Mesenchymal stem cell (in vitro differentiated cells and primary cell): ENCODE measurements around the gene TFCP2L1.

Experiments used
- DNase-seq: peaks from one replicate; pipeline ENCODE4 v3.0.0-alpha.2; 2013
- H2AFZ ChIP-seq: one replicate; pipeline ENCODE4 v1.6.1; 2013; ENCODE audit warnings: low read depth, mild to moderate bottlenecking, control low read depth, inconsistent platforms, low read length, moderate library complexity
- H2AK5ac ChIP-seq: 2 replicates; pipeline ENCODE4 v1.6.1; 2013; ENCODE audit warnings: low read length, moderate library complexity, mild to moderate bottlenecking, inconsistent platforms; ENCODE audit not compliant: severe bottlenecking
- H2BK120ac ChIP-seq: one replicate; pipeline ENCODE4 v1.6.1; 2013; ENCODE audit warnings: low read depth, mild to moderate bottlenecking, inconsistent platforms, low read length, moderate library complexity
- H2BK12ac ChIP-seq, 2 experiments: one replicate each; pipeline ENCODE4 v1.6.1; 2013; ENCODE audit warnings: inconsistent platforms in 2 of 2, low read length in 2 of 2, mild to moderate bottlenecking in 2 of 2, moderate library complexity in 2 of 2, control low read depth in 1 of 2
- H2BK15ac ChIP-seq: one replicate; pipeline ENCODE4 v1.6.1; 2013; ENCODE audit warnings: mild to moderate bottlenecking, low read depth, inconsistent platforms; ENCODE audit not compliant: poor library complexity, severe bottlenecking
- H2BK5ac ChIP-seq: 2 replicates; pipeline ENCODE4 v1.6.1; 2013; ENCODE audit warnings: low read depth, mild to moderate bottlenecking, low read length, control low read depth, inconsistent platforms; ENCODE audit not compliant: poor library complexity, severe bottlenecking
- H3K14ac ChIP-seq, 2 experiments: one replicate each; pipeline ENCODE4 v1.6.1; 2013; ENCODE audit warnings: inconsistent platforms in 2 of 2, low read length in 2 of 2, control low read depth in 1 of 2, mild to moderate bottlenecking in 1 of 2, moderate library complexity in 1 of 2
- H3K18ac ChIP-seq, 2 experiments: one replicate each; pipeline ENCODE4 v1.6.1; 2013; ENCODE audit warnings: inconsistent platforms in 2 of 2, low read length in 2 of 2, control low read depth in 1 of 2, low read depth in 1 of 2, mild to moderate bottlenecking in 1 of 2
- H3K23ac ChIP-seq, 2 experiments: one replicate each; pipeline ENCODE4 v1.6.1; 2013; ENCODE audit warnings: inconsistent platforms in 2 of 2, low read length in 2 of 2, mild to moderate bottlenecking in 2 of 2, moderate library complexity in 2 of 2, control low read depth in 1 of 2
- H3K27ac ChIP-seq: 2 replicates; pipeline ENCODE4 v1.5.1; 2013; ENCODE audit warnings: mild to moderate bottlenecking, moderate library complexity, low read length, control low read depth, inconsistent platforms; ENCODE audit not compliant: poor library complexity, severe bottlenecking
- H3K27me3 ChIP-seq, 2 experiments: 2 replicates each; pipeline versions ENCODE4 v1.6.1 to v1.7.0; 2013; ENCODE audit warnings: low read length in 2 of 2, mild to moderate bottlenecking in 2 of 2, moderate library complexity in 2 of 2, control low read depth in 1 of 2, inconsistent platforms in 1 of 2; ENCODE audit not compliant: control insufficient read depth in 1 of 2, insufficient read depth in 1 of 2
- H3K36me3 ChIP-seq, 2 experiments: 2 replicates each; pipeline versions ENCODE4 v1.6.1 to v1.7.0; 2013; ENCODE audit warnings: low read length in 2 of 2, control low read depth in 1 of 2, inconsistent platforms in 1 of 2, low read depth in 1 of 2, mild to moderate bottlenecking in 1 of 2; ENCODE audit not compliant: insufficient read depth in 2 of 2, control insufficient read depth in 1 of 2
- H3K4ac ChIP-seq, 2 experiments: one replicate each; pipeline ENCODE4 v1.6.1; 2013; ENCODE audit warnings: inconsistent platforms in 2 of 2, low read length in 2 of 2, mild to moderate bottlenecking in 2 of 2, moderate library complexity in 2 of 2, control low read depth in 1 of 2, low read depth in 1 of 2
- H3K4me1 ChIP-seq: 2 replicates; pipeline ENCODE4 v1.6.1; 2013; ENCODE audit warnings: low read depth, low read length, control low read depth; ENCODE audit not compliant: control insufficient read depth, insufficient read depth
- H3K4me2 ChIP-seq: 2 replicates; pipeline ENCODE4 v1.6.1; 2013; ENCODE audit warnings: low read length, mild to moderate bottlenecking, inconsistent platforms; ENCODE audit not compliant: poor library complexity, severe bottlenecking
- H3K4me3 ChIP-seq, 2 experiments: 2 replicates each; pipeline versions ENCODE4 v1.5.1 to v1.7.0; 2013; ENCODE audit warnings: low read length in 2 of 2, mild to moderate bottlenecking in 2 of 2, control low read depth in 1 of 2, low read depth in 1 of 2; ENCODE audit not compliant: insufficient read depth in 1 of 2
- H3K79me1 ChIP-seq: replicated peaks from 2 replicates; pipeline ENCODE4 v1.6.1; 2013; ENCODE audit warnings: mild to moderate bottlenecking, control low read depth, low read length, inconsistent platforms; ENCODE audit not compliant: poor library complexity, severe bottlenecking
- H3K9ac ChIP-seq: 2 replicates; pipeline ENCODE4 v1.7.0; 2013; ENCODE audit warnings: mild to moderate bottlenecking, low read length, moderate library complexity
- H3K9me3 ChIP-seq: 2 replicates; pipeline ENCODE4 v1.7.0; 2013; ENCODE audit warnings: mild to moderate bottlenecking, low read length; ENCODE audit not compliant: control insufficient read depth
- H4K8ac ChIP-seq: one replicate; pipeline ENCODE4 v1.6.1; 2013; ENCODE audit warnings: inconsistent platforms, mild to moderate bottlenecking, low read length, moderate library complexity
- H4K91ac ChIP-seq: one replicate; pipeline ENCODE4 v1.6.1; 2013; ENCODE audit warnings: mild to moderate bottlenecking, low read length, inconsistent platforms
- WGBS: methylation state at CpG from one replicate; pipeline ENCODE4 v1.1.7; 2013; ENCODE audit warnings: mixed read lengths; 5-methylcytosine and 5-hydroxymethylcytosine counted together

The TFCP2L1 gene

DNA sequence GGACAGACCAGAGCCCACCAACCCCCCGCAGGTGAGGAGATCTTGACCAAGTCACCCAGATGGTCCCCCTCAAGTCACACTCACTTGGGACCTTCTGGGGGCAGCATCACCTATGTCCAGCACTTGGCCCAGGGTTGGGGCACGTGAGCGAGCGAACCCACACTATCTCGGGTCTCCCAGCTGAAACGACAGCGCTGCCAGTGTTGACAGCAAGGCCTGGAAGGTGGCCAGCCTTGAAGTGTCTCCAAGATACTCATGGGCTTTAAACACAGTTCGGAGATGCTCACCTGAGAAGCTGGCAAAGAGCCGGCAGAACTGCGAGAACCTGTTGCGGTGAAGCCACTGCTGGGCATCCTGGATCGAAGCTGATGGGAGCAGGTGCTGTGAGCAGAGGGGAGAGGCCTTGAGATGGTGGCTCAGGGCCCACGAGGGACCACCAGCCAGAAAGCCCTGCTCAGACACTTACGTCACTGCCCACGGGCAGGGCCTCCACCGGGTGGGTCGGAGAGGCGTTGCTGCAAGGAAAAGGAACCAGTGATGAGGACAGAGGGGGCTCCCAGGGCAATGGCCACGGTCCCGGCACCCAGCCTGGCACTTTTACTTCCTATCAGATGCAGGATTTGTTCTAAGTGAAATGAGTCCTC, 47.5 kb downstream of the TFCP2L1 start:
- WGBS = 89% methylated on average over 20 of the region's 20 CpGs
- H3K4me1 ChIP-seq = peaks cover 10% of the 10 kb centered on the region

DNA sequence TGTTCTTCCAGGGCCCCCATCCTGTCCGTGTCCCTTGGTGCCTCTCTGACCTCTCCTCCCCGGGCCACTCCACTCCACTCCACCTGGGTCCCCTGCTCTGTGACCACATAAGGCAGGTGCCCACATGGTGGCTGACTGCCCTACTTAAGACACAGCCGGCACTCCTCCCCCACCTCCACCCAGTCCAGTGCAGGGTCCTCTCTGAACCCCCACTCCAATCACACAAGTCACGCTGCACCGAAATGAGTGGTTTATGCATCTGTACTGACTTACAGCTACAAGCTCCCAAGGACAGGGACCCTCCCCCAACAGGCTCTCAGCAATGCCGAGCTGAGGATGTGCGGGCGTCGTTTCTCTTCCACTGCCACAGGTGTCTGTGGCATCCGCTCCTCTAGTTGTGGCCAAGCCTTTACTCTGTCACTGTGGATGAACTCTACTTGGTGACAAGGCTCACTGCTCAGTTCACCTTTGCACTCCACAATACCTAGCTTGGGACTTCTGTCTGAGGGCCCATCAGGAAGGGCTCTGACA, 48.3 kb downstream of the TFCP2L1 start:
- H3K9me3 ChIP-seq = no peaks in the 10 kb centered on the region
- no peak overlapping the region for H3K18ac ChIP-seq
- no peak overlapping the region for H3K23ac ChIP-seq
- no peak overlapping the region for H2BK120ac ChIP-seq
- H3K4me1 ChIP-seq = peaks cover 10% of the 10 kb centered on the region
- no peak overlapping the region for H3K4me2 ChIP-seq
- H3K9ac ChIP-seq = no peak overlapping the region
- no peak overlapping the region for H2BK5ac ChIP-seq
- no peaks in the 10 kb centered on the region for H3K79me1 ChIP-seq
- no peak overlapping the region for H4K91ac ChIP-seq
- peaks cover 65 to 68% of the 10 kb centered on the region in 2 experiments for H3K27me3 ChIP-seq
- H3K4me3 ChIP-seq = no peak overlapping the region
- no peak overlapping the region for H3K4ac ChIP-seq
- no peak overlapping the region for H2BK12ac ChIP-seq
- H3K36me3 ChIP-seq = no peaks in the 10 kb centered on the region
- no peak for DNase-seq
- no peak overlapping the region for H4K8ac ChIP-seq
- no peak overlapping the region for H2AK5ac ChIP-seq
- no peak overlapping the region for H2AFZ ChIP-seq
- no peak overlapping the region for H3K27ac ChIP-seq
- H3K14ac ChIP-seq = no peak overlapping the region
- 90% methylated on average over 10 of the region's 10 CpGs for WGBS
- H2BK15ac ChIP-seq = no peak overlapping the region

More for the DNA sequence above, 47.5 kb downstream of the TFCP2L1 start:
- H3K14ac ChIP-seq = no peak overlapping the region
- H4K8ac ChIP-seq = no peak overlapping the region
- H3K4me3 ChIP-seq = no peak overlapping the region
- H3K4ac ChIP-seq = no peak overlapping the region
- H4K91ac ChIP-seq = no peak overlapping the region
- H3K9me3 ChIP-seq = no peaks in the 10 kb centered on the region
- H3K23ac ChIP-seq = no peak overlapping the region
- no peak overlapping the region for H3K9ac ChIP-seq
- no peak overlapping the region for H2BK12ac ChIP-seq
- no peak overlapping the region for H2AK5ac ChIP-seq
- H3K79me1 ChIP-seq = no peaks in the 10 kb centered on the region
- H3K27ac ChIP-seq = no peak overlapping the region
- no peaks in the 10 kb centered on the region for H3K36me3 ChIP-seq
- no peak overlapping the region for H2BK5ac ChIP-seq
- no peak overlapping the region for H2AFZ ChIP-seq
- peaks cover 70 to 73% of the 10 kb centered on the region in 2 experiments for H3K27me3 ChIP-seq
- H3K18ac ChIP-seq = no peak overlapping the region
- no peak for DNase-seq
- no peak overlapping the region for H2BK15ac ChIP-seq
- H2BK120ac ChIP-seq = no peak overlapping the region
- H3K4me2 ChIP-seq = no peak overlapping the region

DNA sequence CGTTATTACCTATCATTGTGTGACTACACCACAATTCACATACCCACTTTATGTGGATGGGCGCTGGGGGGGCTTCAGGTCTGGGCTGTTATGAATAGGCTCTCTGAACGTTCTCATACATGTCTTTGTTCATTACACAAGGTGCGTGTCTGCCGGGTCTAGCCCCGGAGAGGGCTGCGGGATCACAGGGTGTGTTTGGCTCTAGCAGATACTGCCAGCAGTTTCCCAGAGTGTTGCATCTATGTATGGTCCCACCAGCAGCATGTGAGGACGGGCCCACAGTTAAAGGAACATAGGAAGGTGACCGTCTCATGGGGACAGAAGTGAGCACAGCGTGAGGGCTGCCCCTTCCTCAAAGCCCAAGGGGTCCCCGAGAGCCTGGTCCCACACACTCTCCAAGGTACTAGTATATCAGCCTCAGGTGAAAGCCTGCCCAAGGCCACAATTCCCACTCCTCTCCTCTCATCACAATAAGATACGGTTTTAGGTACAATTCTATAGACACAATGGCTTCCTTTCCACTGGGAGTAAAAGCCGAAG, 48.8 kb downstream of the TFCP2L1 start:
- Histone ChIP-seq H4K91ac (no peak overlapping the region), H3K18ac (no peak overlapping the region), H3K23ac (no peak overlapping the region), H3K27me3 (peaks cover 63 to 68% of the 10 kb centered on the region in 2 experiments), H3K4me1 (peaks cover 10% of the 10 kb centered on the region), H3K4me2 (no peak overlapping the region), H3K36me3 (no peaks in the 10 kb centered on the region), H3K14ac (no peak overlapping the region), H2AK5ac (no peak overlapping the region), H2BK120ac (no peak overlapping the region), H3K79me1 (no peaks in the 10 kb centered on the region), H2BK12ac (no peak overlapping the region), H2BK5ac (no peak overlapping the region), H3K4ac (no peak overlapping the region), H3K4me3 (no peak overlapping the region), H3K9ac (no peak overlapping the region), H4K8ac (no peak overlapping the region), H3K27ac (no peak overlapping the region), H3K9me3 (no peaks in the 10 kb centered on the region), H2BK15ac (no peak overlapping the region), H2AFZ (no peak overlapping the region)
- DNase-seq = no peak
- WGBS = 83% methylated on average over 13 of the region's 13 CpGs

DNA sequence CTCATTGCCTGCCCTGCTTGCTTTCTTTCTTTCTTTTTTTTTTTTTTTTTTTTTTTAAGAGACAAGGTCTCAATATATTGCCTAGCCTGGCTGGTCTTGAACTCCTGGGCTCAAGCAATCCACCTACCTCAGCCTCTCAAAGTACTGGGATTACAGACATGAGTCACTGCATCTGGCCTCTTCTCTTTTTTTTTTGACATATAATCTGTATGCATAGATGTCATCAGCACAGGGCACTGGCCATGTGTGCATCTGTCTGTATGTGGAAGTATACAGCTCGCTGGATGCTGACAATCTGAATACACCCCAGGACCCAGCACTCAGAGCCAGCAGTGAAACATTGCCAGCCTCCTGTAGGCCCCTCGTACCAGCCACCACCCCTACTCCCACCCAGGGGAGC, 49.5 kb downstream of the TFCP2L1 start:
- H2BK120ac ChIP-seq = no peak overlapping the region
- no peak overlapping the region for H3K14ac ChIP-seq
- H3K4me1 ChIP-seq = peaks cover 10% of the 10 kb centered on the region
- no peak for DNase-seq
- no peaks in the 10 kb centered on the region for H3K9me3 ChIP-seq
- H3K27ac ChIP-seq = no peak overlapping the region
- H2AK5ac ChIP-seq = no peak overlapping the region
- H4K91ac ChIP-seq = no peak overlapping the region
- no peak overlapping the region for H3K18ac ChIP-seq
- no peak overlapping the region for H2BK5ac ChIP-seq
- no peak overlapping the region for H2AFZ ChIP-seq
- no peak overlapping the region for H2BK12ac ChIP-seq
- H4K8ac ChIP-seq = no peak overlapping the region
- H3K4me3 ChIP-seq = no peak overlapping the region
- H3K4ac ChIP-seq = peak overlapping the region in 1 of 2 experiments; percentile 9
- no peak overlapping the region for H3K23ac ChIP-seq
- H3K4me2 ChIP-seq = no peak overlapping the region
- WGBS = 59% methylated on average over 2 of the region's 2 CpGs
- H2BK15ac ChIP-seq = no peak overlapping the region
- no peaks in the 10 kb centered on the region for H3K36me3 ChIP-seq
- H3K79me1 ChIP-seq = no peaks in the 10 kb centered on the region
- peaks cover 59 to 68% of the 10 kb centered on the region in 2 experiments for H3K27me3 ChIP-seq
- H3K9ac ChIP-seq = no peak overlapping the region
